ENCODE measurements around the gene SUB1.
"Not testable (repeated sequence)": the region's sequence is repeated elsewhere in the genome, so short reads cannot be mapped to it uniquely, and the experiment has no call there.

The SUB1 gene

GRCh38 chr5:32585446-32586275 is at the start of gene SUB1:
Gene SUB1 (plus strand): TSS chr5:32585557. CDS start chr5:32588513, 2,956 bp downstream.
- Histone ChIP-seq H3K9me3 (ENCODE audit: insufficient read depth, low read depth, low read length) (no peaks in the 10 kb centered on the region), H3K36me3 (ENCODE audit: insufficient read depth, low read depth, low read length) (peaks cover 26% of the 10 kb centered on the region), H3K4me3 (ENCODE audit: low read length) (peak within 1 kb of the TSS; percentile 98), H3K4me1 (ENCODE audit: insufficient read depth, low read length) (peaks cover 26% of the 10 kb centered on the region), H3K9ac (ENCODE audit: low read depth, low read length) (peak within 1 kb of the TSS; percentile 85), H3K27me3 (ENCODE audit: insufficient read depth, low read length) (no peaks in the 10 kb centered on the region), H3K27ac (ENCODE audit: low read length) (peak within 1 kb of the TSS; percentile 85)

- Histone ChIP-seq H3K4me3 (ENCODE audit: low read length) (no peak overlapping the region), H3K4me1 (ENCODE audit: insufficient read depth, low read length) (peaks cover 9% of the 10 kb centered on the region; the same call in 1 of the 2 replicates), H3K27ac (ENCODE audit: low read length) (no peak overlapping the region), H3K27me3 (ENCODE audit: insufficient read depth, low read length) (no peaks in the 10 kb centered on the region), H3K9ac (ENCODE audit: low read depth, low read length) (no peak overlapping the region), H3K36me3 (ENCODE audit: insufficient read depth, low read depth, low read length) (no peaks in the 10 kb centered on the region), H3K9me3 (ENCODE audit: insufficient read depth, low read depth, low read length) (no peaks in the 10 kb centered on the region)
These were observed 49.1 kb upstream of the SUB1 start for GRCh38 chr5:32536246-32536645.

GRCh38 chr5:32537437-32538029 is 47.8 kb upstream of the SUB1 start:
- not testable (repeated sequence) for H3K9me3 ChIP-seq (ENCODE audit: insufficient read depth, low read depth, low read length); H3K4me3 ChIP-seq (ENCODE audit: low read length); H3K4me1 ChIP-seq (ENCODE audit: insufficient read depth, low read length); H3K27ac ChIP-seq (ENCODE audit: low read length); H3K27me3 ChIP-seq (ENCODE audit: insufficient read depth, low read length); H3K9ac ChIP-seq (ENCODE audit: low read depth, low read length); H3K36me3 ChIP-seq (ENCODE audit: insufficient read depth, low read depth, low read length)

GRCh38 chr5:32538031-32538547 is 47.3 kb upstream of the SUB1 start:
- Histone ChIP-seq H3K9ac (ENCODE audit: low read depth, low read length) (no peak overlapping the region), H3K9me3 (ENCODE audit: insufficient read depth, low read depth, low read length) (no peaks in the 10 kb centered on the region), H3K27ac (ENCODE audit: low read length) (no peak overlapping the region), H3K4me3 (ENCODE audit: low read length) (no peak overlapping the region), H3K4me1 (ENCODE audit: insufficient read depth, low read length) (no peaks in the 10 kb centered on the region; the same call in 1 of the 2 replicates), H3K36me3 (ENCODE audit: insufficient read depth, low read depth, low read length) (no peaks in the 10 kb centered on the region), H3K27me3 (ENCODE audit: insufficient read depth, low read length) (no peaks in the 10 kb centered on the region)

GRCh38 chr5:32539981-32540845 is 45.1 kb upstream of the SUB1 start:
- no peak overlapping the region for H3K4me3 ChIP-seq (ENCODE audit: low read length)
- no peaks in the 10 kb centered on the region for H3K27me3 ChIP-seq (ENCODE audit: insufficient read depth, low read length)
- H3K9ac ChIP-seq (ENCODE audit: low read depth, low read length), result no peak overlapping the region
- no peaks in the 10 kb centered on the region for H3K9me3 ChIP-seq (ENCODE audit: insufficient read depth, low read depth, low read length)
- H3K36me3 ChIP-seq (ENCODE audit: insufficient read depth, low read depth, low read length), result no peaks in the 10 kb centered on the region
- no peak overlapping the region for H3K27ac ChIP-seq (ENCODE audit: low read length)
- no peaks in the 10 kb centered on the region; the same call in 1 of the 2 replicates for H3K4me1 ChIP-seq (ENCODE audit: insufficient read depth, low read length)

- Histone ChIP-seq H3K9ac (ENCODE audit: low read depth, low read length) (no peak overlapping the region), H3K4me3 (ENCODE audit: low read length) (no peak overlapping the region), H3K4me1 (ENCODE audit: insufficient read depth, low read length) (no peaks in the 10 kb centered on the region; the same call in 1 of the 2 replicates), H3K27me3 (ENCODE audit: insufficient read depth, low read length) (no peaks in the 10 kb centered on the region), H3K27ac (ENCODE audit: low read length) (no peak overlapping the region), H3K9me3 (ENCODE audit: insufficient read depth, low read depth, low read length) (no peaks in the 10 kb centered on the region), H3K36me3 (ENCODE audit: insufficient read depth, low read depth, low read length) (no peaks in the 10 kb centered on the region)
These were observed 44.1 kb upstream of the SUB1 start for GRCh38 chr5:32541241-32541640.

GRCh38 chr5:32542216-32543059 is 42.9 kb upstream of the SUB1 start:
- Histone ChIP-seq H3K36me3 (ENCODE audit: insufficient read depth, low read depth, low read length) (no peaks in the 10 kb centered on the region), H3K27me3 (ENCODE audit: insufficient read depth, low read length) (no peaks in the 10 kb centered on the region), H3K9me3 (ENCODE audit: insufficient read depth, low read depth, low read length) (no peaks in the 10 kb centered on the region), H3K27ac (ENCODE audit: low read length) (no peak overlapping the region), H3K4me3 (ENCODE audit: low read length) (no peak overlapping the region), H3K4me1 (ENCODE audit: insufficient read depth, low read length) (no peaks in the 10 kb centered on the region), H3K9ac (ENCODE audit: low read depth, low read length) (no peak overlapping the region)

GRCh38 chr5:32543291-32543690 is 42.1 kb upstream of the SUB1 start:
- Histone ChIP-seq H3K27ac (ENCODE audit: low read length) (no peak overlapping the region), H3K9ac (ENCODE audit: low read depth, low read length) (no peak overlapping the region), H3K9me3 (ENCODE audit: insufficient read depth, low read depth, low read length) (no peaks in the 10 kb centered on the region), H3K4me3 (ENCODE audit: low read length) (no peak overlapping the region), H3K27me3 (ENCODE audit: insufficient read depth, low read length) (no peaks in the 10 kb centered on the region), H3K4me1 (ENCODE audit: insufficient read depth, low read length) (no peaks in the 10 kb centered on the region), H3K36me3 (ENCODE audit: insufficient read depth, low read depth, low read length) (no peaks in the 10 kb centered on the region)

- Histone ChIP-seq H3K9me3 (ENCODE audit: insufficient read depth, low read depth, low read length) (no peaks in the 10 kb centered on the region), H3K36me3 (ENCODE audit: insufficient read depth, low read depth, low read length) (no peaks in the 10 kb centered on the region), H3K4me1 (ENCODE audit: insufficient read depth, low read length) (no peaks in the 10 kb centered on the region), H3K9ac (ENCODE audit: low read depth, low read length) (no peak overlapping the region), H3K27me3 (ENCODE audit: insufficient read depth, low read length) (no peaks in the 10 kb centered on the region), H3K27ac (ENCODE audit: low read length) (no peak overlapping the region), H3K4me3 (ENCODE audit: low read length) (no peak overlapping the region)
These were observed 40.1 kb upstream of the SUB1 start for GRCh38 chr5:32545102-32545800.

- Histone ChIP-seq H3K9me3 (ENCODE audit: insufficient read depth, low read depth, low read length) (no peaks in the 10 kb centered on the region; the same call in 1 of the 2 replicates), H3K27ac (ENCODE audit: low read length) (no peak overlapping the region), H3K4me1 (ENCODE audit: insufficient read depth, low read length) (no peaks in the 10 kb centered on the region), H3K4me3 (ENCODE audit: low read length) (no peak overlapping the region), H3K9ac (ENCODE audit: low read depth, low read length) (no peak overlapping the region), H3K36me3 (ENCODE audit: insufficient read depth, low read depth, low read length) (no peaks in the 10 kb centered on the region), H3K27me3 (ENCODE audit: insufficient read depth, low read length) (no peaks in the 10 kb centered on the region)
These were observed 34.2 kb upstream of the SUB1 start for GRCh38 chr5:32551194-32551593.

Measured in iPS-20b (cell line).